B cell (primary cell): ENCODE data around the gene GDF11. TPM values are rescaled to one million over a fixed set of nuclear protein-coding genes. Genes with fewer than 3 reads are reported as not detected.

Source experiments
- ATAC-seq: fragments of 200-7000 bp; cut with Tn5 transposase; one replicate; pipeline ENCODE4 v1.10.0; 2021; ENCODE audit warnings: low read depth, mild to moderate bottlenecking, moderate number of reproducible peaks, moderate library complexity
- CTCF ChIA-PET: fragments of 350-600 bp; sonication (Branson Sonifier 250); formaldehyde crosslinking; loops from one replicate; lab custom pipeline; 2021; ENCODE audit warnings: antibody characterized with exemption, inconsistent platforms; lab: Charles Lee
- POLR2A ChIA-PET: fragments of 350-600 bp; sonication (Branson Sonifier 250); formaldehyde crosslinking; loops from one replicate; lab custom pipeline; 2021; ENCODE audit warnings: antibody characterized with exemption; lab: Charles Lee
- DNase-seq: peaks from one replicate; pipeline ENCODE4 v3.0.0; 2013
- H2AFZ ChIP-seq: 2 replicates; pipeline ENCODE4 v1.6.1; 2012; ENCODE audit warnings: mild to moderate bottlenecking, low read depth, low read length; ENCODE audit not compliant: insufficient read depth, poor library complexity, severe bottlenecking
- H3K27ac ChIP-seq, 2 donors: 1 replicate in 1 of 2; 2 replicates in 1 of 2; pipeline ENCODE4 v1.5.1; 2012 to 2013; ENCODE audit warnings: low read length in 2 of 2, mild to moderate bottlenecking in 2 of 2, moderate library complexity in 1 of 2
- H3K27me3 ChIP-seq, 4 experiments: fragments of 200-600 bp in 1 of 4; sonication (generic) in 1 of 4; replicated peaks in 1 of 4; 1 replicate in 2 of 4; 2 replicates in 2 of 4; pipeline versions ENCODE4 v1.6.1 to v1.7.0; 2013 to 2016; ENCODE audit warnings: low read length in 3 of 4, mild to moderate bottlenecking in 2 of 4, mixed read lengths in 1 of 4, moderate library complexity in 1 of 4; ENCODE audit not compliant: insufficient read depth in 4 of 4, control insufficient read depth in 3 of 4; ENCODE audit errors: control extremely low read depth in 1 of 4
- H3K36me3 ChIP-seq, 2 experiments: replicated peaks in 1 of 2; 1 replicate in 1 of 2; 2 replicates in 1 of 2; pipeline versions ENCODE4 v1.6.1 to v1.7.1; 2013; ENCODE audit warnings: low read length in 1 of 2; ENCODE audit not compliant: insufficient read depth in 2 of 2, control insufficient read depth in 1 of 2; ENCODE audit errors: control extremely low read depth in 1 of 2, extremely low read depth in 1 of 2
- H3K4me1 ChIP-seq, 2 donors: fragments of 200-600 bp in 1 of 2; sonication (generic) in 1 of 2; 1 replicate in 1 of 2; 2 replicates in 1 of 2; pipeline versions ENCODE4 v1.5.1 to v1.6.1; 2013 to 2017; ENCODE audit warnings: low read length in 2 of 2; ENCODE audit not compliant: control insufficient read depth in 2 of 2, insufficient read depth in 2 of 2
- H3K4me2 ChIP-seq: replicated peaks from 2 replicates; pipeline ENCODE3; 2012; ENCODE audit warnings: mild to moderate bottlenecking, low read depth, low read length; ENCODE audit not compliant: poor library complexity, severe bottlenecking
- H3K4me3 ChIP-seq, 5 experiments: fragments of 200-600 bp in 1 of 5; sonication (generic) in 1 of 5; 1 replicate in 3 of 5; 2 replicates in 2 of 5; pipeline versions ENCODE4 v1.5.1 to v1.7.0; 2011 to 2016; ENCODE audit warnings: low read length in 4 of 5, mild to moderate bottlenecking in 4 of 5, low read depth in 2 of 5, control low read depth in 1 of 5, moderate library complexity in 1 of 5; ENCODE audit not compliant: insufficient read depth in 1 of 5; ENCODE audit errors: control extremely low read depth in 1 of 5, extremely low read depth in 1 of 5
- H3K79me2 ChIP-seq: fragments of 200-600 bp; sonication (generic); one replicate; pipeline ENCODE4 v1.6.0; 2016; ENCODE audit warnings: low read length; ENCODE audit not compliant: control insufficient read depth, insufficient read depth
- H3K9ac ChIP-seq: fragments of 200-600 bp; sonication (generic); 2 replicates; pipeline ENCODE4 v1.6.1; 2017; ENCODE audit warnings: mild to moderate bottlenecking, low read length, moderate library complexity
- H3K9me3 ChIP-seq, 3 donors: one replicate each; pipeline versions ENCODE4 v1.6.1 to v1.7.1; 2013; ENCODE audit warnings: low read length in 2 of 3; ENCODE audit not compliant: control insufficient read depth in 2 of 3, insufficient read depth in 1 of 3; ENCODE audit errors: control extremely low read depth in 1 of 3
- H4K20me1 ChIP-seq: 2 replicates; pipeline ENCODE4 v1.6.0; 2012; ENCODE audit warnings: mild to moderate bottlenecking, low read length; ENCODE audit not compliant: insufficient read depth, control insufficient read depth, poor library complexity, severe bottlenecking
- H3K27ac Mint-ChIP-seq: one replicate; pipeline ENCODE4 v1.8.0; 2021; ENCODE audit warnings: mixed read lengths
- H3K27me3 Mint-ChIP-seq: one replicate; pipeline ENCODE4 v1.8.0; 2021; ENCODE audit warnings: mixed read lengths
- H3K4me1 Mint-ChIP-seq: one replicate; pipeline ENCODE4 v1.8.0; 2021; ENCODE audit warnings: mixed read lengths
- H3K4me3 Mint-ChIP-seq: one replicate; pipeline ENCODE4 v1.8.0; 2021; ENCODE audit warnings: mixed read lengths
- H3K9me3 Mint-ChIP-seq: one replicate; pipeline ENCODE4 v1.8.0; 2022; ENCODE audit warnings: mixed read lengths; ENCODE audit not compliant: insufficient read depth
- CTCF ChIP-seq: fragments of 200-600 bp; IDR thresholded peaks from one replicate; pipeline ENCODE4 v1.8.0; 2022; ENCODE audit warnings: antibody characterized with exemption, mild to moderate bottlenecking
- EZH2 ChIP-seq: IDR thresholded peaks from 2 replicates; pipeline ENCODE4 v1.6.1; 2012; ENCODE audit warnings: borderline replicate concordance, low read depth, mild to moderate bottlenecking, moderate library complexity, low read length; ENCODE audit not compliant: insufficient read depth, poor library complexity, severe bottlenecking
- WGBS: methylation state at CpG from one replicate; pipeline ENCODE4 v1.1.5; 2013; ENCODE audit warnings: missing lambda C conversion rate; ENCODE audit not compliant: insufficient coverage; 5-methylcytosine and 5-hydroxymethylcytosine counted together
- intact Hi-C: fragments of 100-400 bp; cut with micrococcal nuclease; formaldehyde crosslinking; loops from one replicate; pipeline ENCODE4 v1.10.0; 2022
- polyA plus RNA-seq: library from polyadenylated mRNA; depleted of rRNA; stranded (reverse); fragments of >200 nt; gene quantifications from 2 replicates; pipeline ENCODE4 v1.2.3, GENCODE V29; 2012
- total RNA-seq, 2 donors: library from RNA; stranded (reverse); fragments of 120-200 nt in 1 of 2; gene quantifications; 1 replicate in 1 of 2; 2 replicates in 1 of 2; pipeline versions ENCODE4 v1.2.3 to v1.2.4, GENCODE V29; 2013 to 2022

Gene GDF11
- total and polyA plus RNA-seq, 2 donors (not counting 1 experiment from before 2014, with no cell fraction given) = 4.4 to 11.3 TPM

- peaks cover 18% of the 10 kb centered on the region for H3K27me3 Mint-ChIP-seq
Observed at GRCh38 chr12:55706568-55707218, 36.2 kb upstream of the GDF11 start.

More at GRCh38 chr12:55706568-55707218, 36.2 kb upstream of the GDF11 start:
- Histone ChIP-seq H3K27me3 (peaks cover 0 to 20% (median 8%) of the 10 kb centered on the region in 4 experiments), H3K79me2 (no peaks in the 10 kb centered on the region), H2AFZ (peak overlapping the region; percentile 70), H3K4me3 (no peak overlapping the region), H3K36me3 (no peaks in the 10 kb centered on the region), H3K27ac (no peak overlapping the region), H4K20me1 (no peaks in the 10 kb centered on the region), H3K9me3 (no peaks in the 10 kb centered on the region), H3K4me2 (peak overlapping the region; percentile 96), H3K4me1 (peaks cover 19 to 21% of the 10 kb centered on the region in 2 donors), H3K9ac (peak overlapping the region; percentile 69)
- ATAC-seq = no peak
- ChIA-PET CTCF (interaction anchor here (1.0 to 2.8 kb wide), 9 partner anchors 9 to 50 kb away, joined by 3 to 15 read pairs (median 4); partner anchors contain the start of gene BLOC1S1), POLR2A (interaction anchor here (0.6 to 1.2 kb wide), 2 partner anchors 9 to 16 kb away, joined by 4 to 5 read pairs; partner anchors contain the start of gene BLOC1S1)
- no peak for DNase-seq
- H3K9me3 Mint-ChIP-seq = no peaks in the 10 kb centered on the region
- H3K4me3 Mint-ChIP-seq = peak overlapping the region; percentile 90
- WGBS = 92% methylated on average over 2 of the region's 2 CpGs
- TF ChIP-seq CTCF = no peak
- no peak for TF ChIP-seq EZH2
- no peak overlapping the region for H3K27ac Mint-ChIP-seq
- intact Hi-C loops = loop anchor here (5.0 kb wide), 1 partner anchor 34 kb away; no protein-coding TSS in a partner anchor
- H3K4me1 Mint-ChIP-seq = peaks cover 28% of the 10 kb centered on the region
